SU-DHL-6 (cell line): Measurements from ENCODE around the gene WSB2.

Experiments
- H2AFZ ChIP-seq: fragments of 200-600 bp; sonication (generic); 2 replicates; pipeline ENCODE4 v1.6.1; 2014; ENCODE audit warnings: low read depth, mild to moderate bottlenecking, moderate library complexity, mixed read lengths, antibody characterized with exemption, low read length; ENCODE audit not compliant: severe bottlenecking
- H3F3A ChIP-seq: fragments of 200-600 bp; shearing (Covaris generic); 2 replicates; pipeline ENCODE4 v1.6.0; 2016; ENCODE audit warnings: antibody characterized with exemption, mild to moderate bottlenecking; ENCODE audit not compliant: insufficient read depth
- H3K27ac ChIP-seq: fragments of 200-600 bp; sonication (generic); 2 replicates; pipeline ENCODE4 v1.5.1; 2016; ENCODE audit warnings: low read depth, mild to moderate bottlenecking, low read length, moderate library complexity, mixed read lengths
- H3K27me3 ChIP-seq: fragments of 200-600 bp; sonication (generic), shearing (Covaris generic); 2 replicates; pipeline ENCODE4 v1.6.0; 2014; ENCODE audit warnings: mild to moderate bottlenecking, low read length
- H3K36me3 ChIP-seq: fragments of 200-600 bp; sonication (generic); 2 replicates; pipeline ENCODE4 v1.6.1; 2014; ENCODE audit warnings: mild to moderate bottlenecking, low read length, mixed read lengths
- H3K4me2 ChIP-seq: fragments of 300-600, 200-600 bp; shearing (Covaris generic), sonication (generic); 2 replicates; pipeline ENCODE4 v1.6.0; 2014; ENCODE audit warnings: low read length, low read depth, mild to moderate bottlenecking; ENCODE audit not compliant: poor library complexity, severe bottlenecking
- H3K4me3 ChIP-seq: fragments of 200-600 bp; sonication (generic); 2 replicates; pipeline ENCODE4 v1.5.1; 2014; ENCODE audit warnings: antibody characterized with exemption, low read length, mild to moderate bottlenecking, mixed read lengths; ENCODE audit not compliant: insufficient read depth, poor library complexity, severe bottlenecking
- H3K79me2 ChIP-seq: fragments of 200-600 bp; sonication (generic); 2 replicates; pipeline ENCODE4 v1.6.1; 2014; ENCODE audit warnings: mild to moderate bottlenecking, low read length, moderate library complexity; ENCODE audit not compliant: insufficient read depth
- H3K9ac ChIP-seq: fragments of 200-600 bp; sonication (generic); 2 replicates; pipeline ENCODE4 v1.7.0; 2014; ENCODE audit warnings: mild to moderate bottlenecking, low read length
- H3K9me2 ChIP-seq: fragments of 200-600 bp; sonication (generic); replicated peaks from 2 replicates; pipeline ENCODE4 v1.6.1; 2014; ENCODE audit warnings: low read length; ENCODE audit not compliant: insufficient read depth
- H3K9me3 ChIP-seq: fragments of 200-600 bp; sonication (generic); 2 replicates; pipeline ENCODE4 v1.6.1; 2014; ENCODE audit warnings: low read length, mixed read lengths; ENCODE audit not compliant: insufficient read depth
- H4K20me1 ChIP-seq: fragments of 200-600 bp; sonication (generic); 2 replicates; pipeline ENCODE4 v1.6.1; 2014; ENCODE audit warnings: low read depth, mild to moderate bottlenecking, antibody characterized with exemption, low read length, moderate library complexity, mixed read lengths
- CTCF ChIP-seq: fragments of 200-600 bp; sonication (generic); IDR thresholded peaks from one replicate; pipeline ENCODE4 v1.5.1; 2017; ENCODE audit warnings: antibody characterized with exemption, mild to moderate bottlenecking, low read length, moderate library complexity; ENCODE audit not compliant: insufficient read depth, poor library complexity, severe bottlenecking
- EZH2phosphoT487 ChIP-seq: fragments of 200-600 bp; sonication (generic), shearing (Covaris generic); conservative IDR thresholded peaks from 2 replicates; pipeline ENCODE4 v1.6.1; 2018; ENCODE audit warnings: mild to moderate bottlenecking, antibody characterized with exemption, low read length, moderate library complexity, mixed read lengths

WSB2 gene

DNA sequence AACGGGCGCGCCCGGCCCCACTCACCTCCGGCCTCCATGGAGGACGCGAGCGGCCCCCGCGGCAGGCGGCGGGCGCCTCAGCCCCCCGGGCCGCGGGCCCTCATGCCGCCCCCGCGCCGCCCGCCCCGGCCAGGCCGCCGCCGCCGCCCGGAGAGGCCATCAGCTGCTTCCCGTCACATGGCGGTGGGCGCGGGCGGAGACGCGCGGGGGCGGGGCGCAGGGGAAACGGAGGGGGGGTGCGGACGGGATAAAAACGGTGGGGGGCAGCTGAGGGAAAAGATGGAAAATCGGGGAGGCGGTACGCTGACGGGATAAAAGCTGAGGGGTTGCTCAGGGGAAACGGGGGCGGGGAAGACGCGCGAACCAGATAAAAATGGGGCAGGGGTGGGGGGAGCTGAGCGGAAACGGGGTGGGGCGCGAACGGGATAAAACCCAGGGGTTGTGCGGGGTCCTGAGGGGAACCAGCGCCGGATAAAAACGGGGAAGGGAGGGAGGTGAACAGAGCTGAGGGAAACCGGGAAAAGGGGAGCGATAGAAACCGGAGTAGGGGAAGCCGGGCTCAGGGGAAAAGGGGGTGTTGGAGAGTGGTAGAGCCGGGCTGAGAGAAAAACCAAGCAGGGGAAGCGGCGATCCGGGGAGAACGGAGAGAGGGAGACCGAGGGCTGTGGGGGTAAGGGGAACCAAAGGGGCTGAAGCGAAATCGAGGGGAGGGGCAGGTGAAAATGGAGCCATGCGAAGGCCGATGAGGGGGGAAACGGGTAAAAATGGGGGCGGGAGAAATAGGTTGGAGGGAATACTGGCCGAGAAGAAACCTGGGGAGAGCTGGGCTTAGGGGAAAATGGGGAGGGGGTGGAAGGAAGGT lies at the start of gene WSB2:
WSB2 (minus strand) TSS at position 169 of the 862 bp plus-strand sequence; CDS start at position 38, 131 bp downstream.
- peak within 1 kb of the TSS; percentile 100 for H2AFZ ChIP-seq

DNA sequence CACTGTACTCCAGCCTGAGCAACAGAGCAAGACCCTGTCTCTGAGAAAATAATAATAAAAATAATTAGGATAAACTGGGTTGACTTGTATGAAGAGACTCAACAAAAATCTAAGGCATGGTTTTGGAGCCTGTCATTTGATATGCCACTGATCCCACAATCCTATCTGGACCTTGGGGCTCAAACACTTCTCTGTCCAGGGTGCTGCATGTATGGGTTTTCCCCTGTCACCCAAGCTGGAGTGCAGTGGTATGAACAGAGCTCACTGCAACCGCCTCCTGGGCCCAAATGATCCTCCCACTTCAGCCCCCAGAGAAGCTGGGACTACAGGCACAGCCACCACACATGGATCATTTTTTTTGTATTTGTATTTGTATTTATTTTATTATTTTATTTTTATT lies 48.1 kb upstream of the WSB2 start:
- H3K4me2 ChIP-seq = no peak overlapping the region
- no peak overlapping the region for H3K27ac ChIP-seq
- H3K9me2 ChIP-seq = no peaks in the 10 kb centered on the region
- H3K9ac ChIP-seq = no peak overlapping the region
- no peak overlapping the region for H2AFZ ChIP-seq
- H3K4me3 ChIP-seq = no peak overlapping the region
- H3K36me3 ChIP-seq = no peaks in the 10 kb centered on the region
- no peak for TF ChIP-seq EZH2phosphoT487
- no peaks in the 10 kb centered on the region for H3F3A ChIP-seq
- no peaks in the 10 kb centered on the region for H3K27me3 ChIP-seq
- H3K79me2 ChIP-seq = no peaks in the 10 kb centered on the region
- no peaks in the 10 kb centered on the region for H3K9me3 ChIP-seq
- no peaks in the 10 kb centered on the region for H4K20me1 ChIP-seq

More for the DNA sequence above, at the start of gene WSB2:
- no peaks in the 10 kb centered on the region for H3K36me3 ChIP-seq
- peaks cover 3% of the 10 kb centered on the region; the same call in 1 of the 2 replicates for H3F3A ChIP-seq
- TF ChIP-seq EZH2phosphoT487 = no peak
- TF ChIP-seq CTCF = no peak
- H3K79me2 ChIP-seq = no peaks in the 10 kb centered on the region
- H3K27ac ChIP-seq = no peak within 1 kb of the TSS
- no peaks in the 10 kb centered on the region for H3K27me3 ChIP-seq
- H4K20me1 ChIP-seq = no peaks in the 10 kb centered on the region
- H3K9ac ChIP-seq = peak within 1 kb of the TSS; percentile 69
- H3K9me3 ChIP-seq = no peaks in the 10 kb centered on the region
- H3K4me3 ChIP-seq = peak within 1 kb of the TSS; percentile 80
- H3K4me2 ChIP-seq = peak within 1 kb of the TSS; percentile 82
- H3K9me2 ChIP-seq = no peaks in the 10 kb centered on the region

DNA sequence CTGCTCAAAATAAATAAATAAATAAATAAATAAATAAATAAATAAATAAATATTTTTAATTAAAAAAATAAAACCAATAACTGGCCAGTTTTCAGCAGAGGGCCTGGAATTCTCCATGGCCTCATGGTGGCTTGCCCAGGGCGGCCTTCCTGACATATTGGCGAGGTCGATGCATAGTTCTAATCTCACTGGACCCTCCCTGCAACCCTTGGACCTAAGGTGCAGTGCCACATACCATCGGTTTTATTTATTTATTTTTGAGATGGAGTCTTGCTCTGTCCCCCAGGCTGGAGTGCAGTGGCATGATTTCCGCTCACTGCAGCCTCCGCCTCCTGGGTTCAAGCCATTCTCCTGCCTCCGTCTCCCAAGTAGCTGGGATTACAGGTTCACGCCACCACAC lies 46.7 kb upstream of the WSB2 start:
- Histone ChIP-seq H3K9ac (no peak overlapping the region), H3K9me2 (no peaks in the 10 kb centered on the region), H3K27me3 (no peaks in the 10 kb centered on the region), H3K9me3 (no peaks in the 10 kb centered on the region), H3F3A (no peaks in the 10 kb centered on the region), H3K4me3 (no peak overlapping the region), H3K36me3 (no peaks in the 10 kb centered on the region), H3K79me2 (no peaks in the 10 kb centered on the region), H2AFZ (no peak overlapping the region), H3K27ac (no peak overlapping the region), H4K20me1 (no peaks in the 10 kb centered on the region), H3K4me2 (no peak overlapping the region)
- TF ChIP-seq EZH2phosphoT487 = no peak
- TF ChIP-seq CTCF = no peak

DNA sequence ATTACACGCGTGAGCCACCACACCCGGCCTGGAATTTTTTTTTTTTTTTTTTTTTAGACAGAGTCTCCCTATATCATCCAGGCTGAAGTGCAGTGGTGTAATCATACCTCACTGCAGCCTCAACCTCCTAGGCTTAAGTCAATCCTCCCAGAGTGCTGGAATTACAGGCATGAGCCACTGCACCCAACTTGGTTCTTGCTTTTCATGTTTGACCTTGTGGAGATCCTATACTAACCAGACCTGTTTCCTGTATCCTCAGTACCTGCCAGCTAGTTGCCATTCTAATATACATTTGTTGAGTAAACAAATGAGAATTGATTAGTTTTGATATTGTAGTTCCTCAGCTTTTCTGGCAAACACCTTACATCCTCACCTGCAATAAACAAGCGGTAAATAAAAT lies 46.0 kb upstream of the WSB2 start:
- Histone ChIP-seq H3K4me2 (no peak overlapping the region), H3K9me2 (no peaks in the 10 kb centered on the region), H3K4me3 (no peak overlapping the region), H4K20me1 (no peaks in the 10 kb centered on the region), H2AFZ (no peak overlapping the region), H3K36me3 (no peaks in the 10 kb centered on the region), H3K27me3 (no peaks in the 10 kb centered on the region), H3K79me2 (no peaks in the 10 kb centered on the region), H3F3A (no peaks in the 10 kb centered on the region), H3K27ac (no peak overlapping the region), H3K9me3 (no peaks in the 10 kb centered on the region), H3K9ac (no peak overlapping the region)
- TF ChIP-seq EZH2phosphoT487 = no peak
- no peak for TF ChIP-seq CTCF
